IMR-90 (cell line): Measurements from ENCODE around the gene IGF1R. TPM values are rescaled to one million over a fixed set of nuclear protein-coding genes. Genes with fewer than 3 reads are reported as not detected.

Experiments
- ATAC-seq: fragments of 200-7000 bp; cut with Tn5 transposase; 2 replicates; pipeline ENCODE4 v1.9.1; 2020; ENCODE audit warnings: low read depth, mild to moderate bottlenecking, moderate library complexity
- BruUV-seq: library from RNA; stranded (reverse); fragments of 400-500 nt; replicated peaks from 2 replicates; lab custom pipeline; 2021; lab: Mats Ljungman, UMichigan
- CTCF ChIA-PET: fragments of 300-600 bp; formaldehyde crosslinking; extraction: SDS; loops from one replicate; lab custom pipeline; 2021; ENCODE audit warnings: antibody characterized with exemption; lab: Yijun Ruan, JAX
- POLR2A ChIA-PET: fragments of 300-600 bp; sonication (Branson Sonifier 250); formaldehyde crosslinking; loops from one replicate; lab custom pipeline; 2022; ENCODE audit warnings: antibody characterized with exemption; ENCODE audit not compliant: unreplicated experiment; lab: Charles Lee
- DNase-seq: peaks from one replicate; pipeline ENCODE4 v3.0.0; 2013
- H2AFZ ChIP-seq: replicated peaks from 2 replicates; pipeline ENCODE3; 2013; ENCODE audit warnings: low read length, mild to moderate bottlenecking; ENCODE audit not compliant: poor library complexity
- H2AK5ac ChIP-seq: 2 replicates; pipeline ENCODE4 v1.6.1; 2013; ENCODE audit warnings: low read depth, low read length, inconsistent platforms
- H2AK9ac ChIP-seq: replicated peaks from 2 replicates; pipeline ENCODE3; 2013; ENCODE audit warnings: mild to moderate bottlenecking, low read depth, low read length, moderate library complexity; ENCODE audit not compliant: poor library complexity
- H2BK120ac ChIP-seq: 2 replicates; pipeline ENCODE4 v1.6.1; 2013; ENCODE audit warnings: low read depth, low read length, inconsistent platforms
- H2BK15ac ChIP-seq: 3 replicates; pipeline ENCODE4 v1.6.1; 2013; ENCODE audit warnings: low read depth, low read length, inconsistent platforms
- H2BK20ac ChIP-seq: 2 replicates; pipeline ENCODE4 v1.6.1; 2013; ENCODE audit warnings: low read depth, mild to moderate bottlenecking, inconsistent platforms, low read length, moderate library complexity
- H2BK5ac ChIP-seq: 2 replicates; pipeline ENCODE4 v1.6.1; 2013; ENCODE audit warnings: mild to moderate bottlenecking, low read depth, low read length, inconsistent platforms; ENCODE audit not compliant: poor library complexity, severe bottlenecking
- H3K14ac ChIP-seq: replicated peaks from 2 replicates; pipeline ENCODE4 v1.6.1; 2013; ENCODE audit warnings: low read depth, low read length, inconsistent platforms
- H3K18ac ChIP-seq: 2 replicates; pipeline ENCODE4 v1.6.1; 2013; ENCODE audit warnings: low read depth, low read length, control low read depth
- H3K23ac ChIP-seq: 2 replicates; pipeline ENCODE4 v1.6.1; 2013; ENCODE audit warnings: low read depth, low read length, inconsistent platforms
- H3K27ac ChIP-seq: 2 replicates; pipeline ENCODE4 v1.5.1; 2013; ENCODE audit warnings: mild to moderate bottlenecking, control low read depth, low read length; ENCODE audit not compliant: insufficient read depth
- H3K27me3 ChIP-seq: 2 replicates; pipeline ENCODE4 v1.6.1; 2013; ENCODE audit warnings: low read length; ENCODE audit not compliant: control insufficient read depth, insufficient read depth
- H3K36me3 ChIP-seq: 2 replicates; pipeline ENCODE4 v1.6.1; 2013; ENCODE audit warnings: low read length, mixed read lengths; ENCODE audit not compliant: control insufficient read depth, insufficient read depth
- H3K4ac ChIP-seq: 2 replicates; pipeline ENCODE4 v1.6.1; 2013; ENCODE audit warnings: low read depth, low read length, inconsistent platforms
- H3K4me1 ChIP-seq: 2 replicates; pipeline ENCODE4 v1.6.1; 2013; ENCODE audit warnings: low read length, mixed read lengths; ENCODE audit not compliant: control insufficient read depth, insufficient read depth
- H3K4me2 ChIP-seq: 2 replicates; pipeline ENCODE4 v1.6.1; 2013; ENCODE audit warnings: low read depth, mild to moderate bottlenecking, control low read depth, low read length, moderate library complexity
- H3K4me3 ChIP-seq: 2 replicates; pipeline ENCODE4 v1.5.1; 2013; ENCODE audit warnings: low read depth, mild to moderate bottlenecking, control low read depth, low read length, moderate library complexity; ENCODE audit not compliant: insufficient read depth
- H3K56ac ChIP-seq: 2 replicates; pipeline ENCODE4 v1.6.1; 2013; ENCODE audit warnings: low read length, inconsistent platforms; ENCODE audit not compliant: insufficient read depth; ENCODE audit errors: extremely low read depth
- H3K79me1 ChIP-seq, 2 experiments: 2 replicates each; pipeline ENCODE4 v1.6.1; 2013; ENCODE audit warnings: low read length in 2 of 2, inconsistent platforms in 1 of 2, low read depth in 1 of 2
- H3K9ac ChIP-seq: 2 replicates; pipeline ENCODE4 v1.6.1; 2013; ENCODE audit warnings: low read depth, low read length, control low read depth
- H3K9me1 ChIP-seq: 2 replicates; pipeline ENCODE4 v1.6.1; 2013; ENCODE audit warnings: low read length, inconsistent platforms; ENCODE audit not compliant: insufficient read depth
- H3K9me3 ChIP-seq: 2 replicates; pipeline ENCODE4 v1.6.1; 2013; ENCODE audit warnings: low read length; ENCODE audit not compliant: control insufficient read depth, insufficient read depth
- H4K20me1 ChIP-seq: 2 replicates; pipeline ENCODE4 v1.6.1; 2013; ENCODE audit warnings: low read length, inconsistent platforms; ENCODE audit not compliant: insufficient read depth
- H4K5ac ChIP-seq: 2 replicates; pipeline ENCODE4 v1.6.1; 2013; ENCODE audit warnings: mild to moderate bottlenecking, low read depth, low read length, control low read depth
- H4K8ac ChIP-seq, 2 experiments: 2 replicates each; pipeline ENCODE4 v1.6.1; 2013; ENCODE audit warnings: low read depth in 2 of 2, low read length in 2 of 2, control low read depth in 1 of 2, inconsistent platforms in 1 of 2
- H4K91ac ChIP-seq: 2 replicates; pipeline ENCODE4 v1.6.1; 2013; ENCODE audit warnings: low read depth, low read length, inconsistent platforms; ENCODE audit not compliant: insufficient read depth
- BHLHE40 ChIP-seq: fragments of 150-350 bp; IDR thresholded peaks from 2 replicates; pipeline ENCODE4 v1.6.1; 2016; ENCODE audit warnings: mild to moderate bottlenecking, low read depth, low read length
- CEBPB ChIP-seq: IDR thresholded peaks from 2 replicates; pipeline ENCODE4 v1.6.1; 2012; ENCODE audit warnings: low read depth, low read length, improper control_type of control experiment
- CHD1 ChIP-seq: IDR thresholded peaks from 2 replicates; pipeline ENCODE4 v1.6.1; 2012; ENCODE audit warnings: low read depth, low read length, improper control_type of control experiment
- CTCF ChIP-seq: conservative IDR thresholded peaks from 2 replicates; pipeline ENCODE4 v1.5.1; 2012; ENCODE audit warnings: mild to moderate bottlenecking, low read depth, low read length, improper control_type of control experiment
- FOS ChIP-seq: fragments of 150-350 bp; IDR thresholded peaks from 2 replicates; pipeline ENCODE4 v1.6.1; 2016; ENCODE audit warnings: low read depth, low read length
- MAZ ChIP-seq: IDR thresholded peaks from 2 replicates; pipeline ENCODE4 v1.6.1; 2012; ENCODE audit warnings: low read depth, mild to moderate bottlenecking, low read length, improper control_type of control experiment, moderate library complexity, borderline replicate concordance
- NFE2L2 ChIP-seq: fragments of 150-350 bp; IDR thresholded peaks from 2 replicates; pipeline ENCODE4 v1.6.1; 2016; ENCODE audit warnings: low read depth, mild to moderate bottlenecking, low read length
- POLR2A ChIP-seq: IDR thresholded peaks from 2 replicates; pipeline ENCODE4 v1.6.1; 2012; ENCODE audit warnings: mild to moderate bottlenecking, low read depth, low read length
- RAD21 ChIP-seq: IDR thresholded peaks from 2 replicates; pipeline ENCODE4 v1.6.1; 2012; ENCODE audit warnings: low read length, improper control_type of control experiment
- RCOR1 ChIP-seq: IDR thresholded peaks from 2 replicates; pipeline ENCODE4 v1.6.1; 2012; ENCODE audit warnings: mild to moderate bottlenecking, low read length, improper control_type of control experiment; ENCODE audit not compliant: insufficient replicate concordance
- RFX5 ChIP-seq: IDR thresholded peaks from 2 replicates; pipeline ENCODE4 v1.8.0; 2012; ENCODE audit warnings: low read depth, mild to moderate bottlenecking, low read length, moderate library complexity
- SMC3 ChIP-seq: fragments of 150-350 bp; IDR thresholded peaks from 2 replicates; pipeline ENCODE4 v1.6.1; 2016; ENCODE audit warnings: low read depth, mild to moderate bottlenecking, antibody characterized with exemption, low read length, moderate library complexity
- WGBS, 2 experiments: methylation state at CpG; one replicate each; pipeline versions ENCODE4 v1.1.5 to v1.1.7; 2013; ENCODE audit warnings: missing lambda C conversion rate in 2 of 2; ENCODE audit not compliant: insufficient read length in 1 of 2; ENCODE audit errors: extremely low coverage in 2 of 2; 5-methylcytosine and 5-hydroxymethylcytosine counted together
- dilution Hi-C: fragments of 300-500 bp; cut with HindIII; formaldehyde crosslinking; loops from one replicate; pipeline ENCODE4 v1.14.3; 2018; ENCODE audit warnings: low sequenced_read_pairs; ENCODE audit not compliant: unreplicated experiment
- in situ Hi-C: fragments of 300-500 bp; cut with MboI; formaldehyde crosslinking; loops from 3 replicates; pipeline ENCODE4 v1.14.3; 2019; ENCODE audit warnings: low sequenced_read_pairs, inconsistent platforms, mixed read lengths
- intact Hi-C: fragments of 100-400 bp; cut with micrococcal nuclease; formaldehyde crosslinking; loops from 2 replicates; pipeline ENCODE4 v1.10.0; 2022
- polyA plus RNA-seq, 3 experiments: library from polyadenylated mRNA; depleted of rRNA; stranded (reverse); fragments of >200 nt; gene quantifications; 2 replicates each; pipeline ENCODE4 v1.2.3, GENCODE V29; 2012; ENCODE audit warnings: low replicate concordance in 1 of 3
- total RNA-seq: library from RNA; depleted of rRNA; stranded (reverse); fragments of >200 nt; gene quantifications from 2 replicates; pipeline ENCODE4 v1.2.3, GENCODE V29; 2012
- TF ChIP-seq, protein P1 (sequence below): fragments of 150-350 bp; IDR thresholded peaks from 2 replicates; pipeline ENCODE4 v1.6.1; 2016; ENCODE audit warnings: low read depth, mild to moderate bottlenecking, low read length, moderate library complexity, borderline replicate concordance
- TF ChIP-seq, protein P2 (sequence below): fragments of 150-350 bp; IDR thresholded peaks from 2 replicates; pipeline ENCODE4 v1.6.1; 2017; ENCODE audit warnings: mild to moderate bottlenecking, antibody characterized with exemption, low read length, low read depth

IGF1R gene
- total and polyA plus RNA-seq, 2 of the 4 experiments (the other 2 are of a cell fraction): 24.0 to 24.9 TPM

- no peak overlapping the region for H2BK15ac ChIP-seq
- no peak overlapping the region for H2AK9ac ChIP-seq
- H3K4me3 ChIP-seq: no peak overlapping the region
- no peaks in the 10 kb centered on the region for H3K79me1 ChIP-seq
- no peak overlapping the region for H3K9ac ChIP-seq
- intact Hi-C loops (no loop called here), dilution Hi-C loops (no loop called here), in situ Hi-C loops (no loop called here)
- H3K9me3 ChIP-seq: no peaks in the 10 kb centered on the region
- H3K14ac ChIP-seq: no peak overlapping the region
- no peak overlapping the region for H3K56ac ChIP-seq
- no peak overlapping the region for H2BK120ac ChIP-seq
- H4K5ac ChIP-seq: no peak overlapping the region
- no peak overlapping the region for H2AK5ac ChIP-seq
- no TSS peak for BruUV-seq
- H4K91ac ChIP-seq: no peak overlapping the region
- H2BK5ac ChIP-seq: no peak overlapping the region
- H3K4ac ChIP-seq: no peak overlapping the region
- no peaks in the 10 kb centered on the region for H3K9me1 ChIP-seq
- ChIA-PET POLR2A (no interaction called here), CTCF (interaction anchor here (0.9 kb wide), 1 partner anchor 43 kb away, joined by 4 read pairs; no protein-coding TSS in a partner anchor)
- H2AFZ ChIP-seq: no peak overlapping the region
- no peak overlapping the region for H4K8ac ChIP-seq
- DNase-seq (no peak), ATAC-seq (no peak)
- no peak overlapping the region for H3K27ac ChIP-seq
- H3K4me1 ChIP-seq: no peaks in the 10 kb centered on the region
- H3K27me3 ChIP-seq: peaks cover 12% of the 10 kb centered on the region
- no peak overlapping the region for H2BK20ac ChIP-seq
- no peaks in the 10 kb centered on the region for H4K20me1 ChIP-seq
- H3K23ac ChIP-seq: no peak overlapping the region
- no peak overlapping the region for H3K18ac ChIP-seq
- no peak overlapping the region for H3K4me2 ChIP-seq
- WGBS, 2 experiments: no CpG with 5 or more reads among the region's 2 CpGs
- no peaks in the 10 kb centered on the region for H3K36me3 ChIP-seq
- TF ChIP-seq CEBPB: no peak
- no peak for TF ChIP-seq CTCF
- TF ChIP-seq POLR2A: no peak
- TF ChIP-seq SMC3: no peak
- TF ChIP-seq, protein P1, sequence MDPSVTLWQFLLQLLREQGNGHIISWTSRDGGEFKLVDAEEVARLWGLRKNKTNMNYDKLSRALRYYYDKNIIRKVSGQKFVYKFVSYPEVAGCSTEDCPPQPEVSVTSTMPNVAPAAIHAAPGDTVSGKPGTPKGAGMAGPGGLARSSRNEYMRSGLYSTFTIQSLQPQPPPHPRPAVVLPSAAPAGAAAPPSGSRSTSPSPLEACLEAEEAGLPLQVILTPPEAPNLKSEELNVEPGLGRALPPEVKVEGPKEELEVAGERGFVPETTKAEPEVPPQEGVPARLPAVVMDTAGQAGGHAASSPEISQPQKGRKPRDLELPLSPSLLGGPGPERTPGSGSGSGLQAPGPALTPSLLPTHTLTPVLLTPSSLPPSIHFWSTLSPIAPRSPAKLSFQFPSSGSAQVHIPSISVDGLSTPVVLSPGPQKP: no peak
- no peak for TF ChIP-seq FOS
- TF ChIP-seq CHD1: no peak
- no peak for TF ChIP-seq RCOR1
- TF ChIP-seq BHLHE40: no peak
- TF ChIP-seq RAD21: no peak
- no peak for TF ChIP-seq NFE2L2
- no peak for TF ChIP-seq RFX5
- TF ChIP-seq, protein P2, sequence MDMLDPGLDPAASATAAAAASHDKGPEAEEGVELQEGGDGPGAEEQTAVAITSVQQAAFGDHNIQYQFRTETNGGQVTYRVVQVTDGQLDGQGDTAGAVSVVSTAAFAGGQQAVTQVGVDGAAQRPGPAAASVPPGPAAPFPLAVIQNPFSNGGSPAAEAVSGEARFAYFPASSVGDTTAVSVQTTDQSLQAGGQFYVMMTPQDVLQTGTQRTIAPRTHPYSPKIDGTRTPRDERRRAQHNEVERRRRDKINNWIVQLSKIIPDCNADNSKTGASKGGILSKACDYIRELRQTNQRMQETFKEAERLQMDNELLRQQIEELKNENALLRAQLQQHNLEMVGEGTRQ: no peak
- TF ChIP-seq MAZ: no peak
Observed at GRCh38 chr15:98994892-98995291, 346.6 kb downstream of the IGF1R start.
